A549 (cell line): Measurements from ENCODE around the gene SHBG. TPM values are rescaled to one million over a fixed set of nuclear protein-coding genes. Genes with fewer than 3 reads are reported as not detected.

ENCODE experiments used
- BCL3 ChIP-seq: fragments of >200 bp; sonication (Bioruptor Twin); formaldehyde crosslinking; IDR thresholded peaks from 3 replicates; pipeline ENCODE4 v1.6.1; 2016
- BHLHE40 ChIP-seq: IDR thresholded peaks from 2 replicates; pipeline ENCODE4 v1.6.1; 2012; ENCODE audit warnings: low read depth, low read length, inconsistent platforms
- CBX8 ChIP-seq: fragments of 200-600 bp; sonication (generic); IDR thresholded peaks from 2 replicates; pipeline ENCODE4 v1.6.1; 2016
- CEBPB ChIP-seq, 2 experiments: fragments of >200 bp in 1 of 2; sonication (Bioruptor Twin) in 1 of 2; formaldehyde crosslinking in 1 of 2; IDR thresholded peaks; 2 replicates each; pipeline ENCODE4 v1.6.1; 2012 to 2016
- CHD2 ChIP-seq: fragments of 150-350 bp; IDR thresholded peaks from 2 replicates; pipeline ENCODE4 v1.6.1; 2014; ENCODE audit warnings: low read length; ENCODE audit not compliant: partially characterized antibody
- CHD4 ChIP-seq: fragments of 200-600 bp; sonication (generic); IDR thresholded peaks from 2 replicates; pipeline ENCODE4 v1.6.1; 2016; ENCODE audit warnings: antibody characterized with exemption, mild to moderate bottlenecking, borderline replicate concordance
- EHMT2 ChIP-seq: fragments of 200-600 bp; sonication (generic); IDR thresholded peaks from 2 replicates; pipeline ENCODE4 v1.6.1; 2016; ENCODE audit warnings: antibody characterized with exemption, low read depth, mild to moderate bottlenecking, moderate library complexity
- EP300 ChIP-seq, 2 experiments: fragments of >200 bp; sonication (Bioruptor Twin); formaldehyde crosslinking; IDR thresholded peaks; 2 replicates in 1 of 2; 3 replicates in 1 of 2; pipeline ENCODE4 v1.6.1; 2016 to 2017
- ESRRA ChIP-seq: fragments of 150-350 bp; IDR thresholded peaks from 2 replicates; pipeline ENCODE4 v1.6.1; 2014; ENCODE audit warnings: mild to moderate bottlenecking, low read length, borderline replicate concordance
- FOSB ChIP-seq: fragments of 250-450 bp; sonication (Bioruptor Pico); IDR thresholded peaks from 2 replicates; pipeline ENCODE4 v1.5.0; 2020; ENCODE audit warnings: mild to moderate bottlenecking, moderate library complexity
- FOSL2 ChIP-seq, 2 experiments: fragments of 450-650 bp in 1 of 2; fragments of >200 bp in 1 of 2; sonication (Bioruptor Twin) in 1 of 2; formaldehyde crosslinking; IDR thresholded peaks; 2 replicates each; pipeline versions ENCODE4 v1.5.0 to v1.6.1; 2016 to 2020; ENCODE audit warnings: mild to moderate bottlenecking in 1 of 2, moderate library complexity in 1 of 2
- FOXS1 ChIP-seq: fragments of 250-450 bp; sonication (Bioruptor Pico); IDR thresholded peaks from 2 replicates; pipeline ENCODE4 v1.5.0; 2020; ENCODE audit warnings: mild to moderate bottlenecking, moderate library complexity
- GATA3 ChIP-seq: IDR thresholded peaks from 2 replicates; pipeline ENCODE4 v1.6.1; 2012; ENCODE audit warnings: borderline replicate concordance
- HDAC2 ChIP-seq: fragments of 200-600 bp; sonication (generic); IDR thresholded peaks from 2 replicates; pipeline ENCODE4 v1.6.1; 2016
- HOXA7 ChIP-seq: fragments of 250-450 bp; sonication (Bioruptor Pico); IDR thresholded peaks from 2 replicates; pipeline ENCODE4 v1.5.0; 2020; ENCODE audit warnings: mild to moderate bottlenecking, moderate library complexity
- KDM5A ChIP-seq: fragments of 200-600 bp; sonication (generic); IDR thresholded peaks from 2 replicates; pipeline ENCODE4 v1.6.1; 2016; ENCODE audit warnings: antibody characterized with exemption, mild to moderate bottlenecking
- MAFK ChIP-seq: fragments of 450-650 bp; IDR thresholded peaks from 2 replicates; pipeline ENCODE4 v1.6.1; 2014; ENCODE audit not compliant: partially characterized antibody
- PHF8 ChIP-seq: fragments of 200-600 bp; sonication (generic); IDR thresholded peaks from 2 replicates; pipeline ENCODE4 v1.6.1; 2016; ENCODE audit warnings: low read depth, mild to moderate bottlenecking, antibody characterized with exemption, moderate library complexity, borderline replicate concordance
- POLR2A ChIP-seq: IDR thresholded peaks from 2 replicates; pipeline ENCODE4 v1.6.1; 2012; ENCODE audit warnings: mild to moderate bottlenecking, low read length
- POLR2AphosphoS2 ChIP-seq: conservative IDR thresholded peaks from 2 replicates; pipeline ENCODE4 v1.6.1; 2012; ENCODE audit warnings: low read length, improper control_type of control experiment, inconsistent platforms
- RARB ChIP-seq: fragments of 250-450 bp; sonication (Bioruptor Pico); IDR thresholded peaks from 2 replicates; pipeline ENCODE4 v1.8.0; 2021; ENCODE audit warnings: mild to moderate bottlenecking, moderate library complexity
- RFX5 ChIP-seq: fragments of 450-650 bp; IDR thresholded peaks from 2 replicates; pipeline ENCODE4 v1.7.1; 2014; ENCODE audit warnings: antibody characterized with exemption, mild to moderate bottlenecking, moderate library complexity
- SMC3 ChIP-seq: fragments of >200 bp; sonication (Bioruptor Twin); formaldehyde crosslinking; IDR thresholded peaks from 3 replicates; pipeline ENCODE4 v1.6.1; 2018; ENCODE audit warnings: inconsistent platforms
- TFCP2L1 ChIP-seq: fragments of 250-450 bp; sonication (Bioruptor Pico); IDR thresholded peaks from 2 replicates; pipeline ENCODE4 v1.5.0; 2021; ENCODE audit warnings: mild to moderate bottlenecking
- TP53 ChIP-seq: fragments of 250-450 bp; sonication (Bioruptor Pico); IDR thresholded peaks from 2 replicates; pipeline ENCODE4 v1.5.0; 2021; ENCODE audit warnings: mild to moderate bottlenecking, moderate library complexity
- USF2 ChIP-seq: fragments of 450-650 bp; IDR thresholded peaks from 2 replicates; pipeline ENCODE4 v1.6.1; 2014; ENCODE audit warnings: antibody characterized with exemption
- ZFP36 ChIP-seq: fragments of 450-650 bp; IDR thresholded peaks from 2 replicates; pipeline ENCODE4 v1.6.1; 2014; ENCODE audit warnings: borderline replicate concordance; ENCODE audit not compliant: partially characterized antibody
- ZSCAN20 ChIP-seq: fragments of 250-450 bp; sonication (Bioruptor Pico); IDR thresholded peaks from 2 replicates; pipeline ENCODE4 v1.8.0; 2022; ENCODE audit warnings: mild to moderate bottlenecking, moderate library complexity
- polyA plus RNA-seq, 4 experiments: library from polyadenylated mRNA; depleted of rRNA in 3 of 4; stranded (reverse); fragments of >200 nt; fragmentation: RNase III in 1 of 4; extraction: RNeasy Plus Mini Kit Qiagen cat#74134 plus additional on column Dnase treatment in 1 of 4; gene quantifications; 2 replicates in 3 of 4; 3 replicates in 1 of 4; pipeline ENCODE4 v1.2.3, GENCODE V29; 2011 to 2017
- TF ChIP-seq, protein P1 (sequence below): fragments of 250-450 bp; sonication (Bioruptor Pico); IDR thresholded peaks from 2 replicates; pipeline ENCODE4 v1.5.0; 2020; ENCODE audit warnings: low read depth, mild to moderate bottlenecking, moderate library complexity
- TF ChIP-seq, protein P2 (sequence below): fragments of 200-600 bp; sonication (generic); IDR thresholded peaks from 2 replicates; pipeline ENCODE4 v1.6.1; 2016; ENCODE audit warnings: antibody characterized with exemption, mild to moderate bottlenecking, moderate library complexity
- TF ChIP-seq, protein P3 (sequence below): IDR thresholded peaks from 2 replicates; pipeline ENCODE4 v1.6.1; 2012
- TF ChIP-seq, protein P4 (sequence below): IDR thresholded peaks from 2 replicates; pipeline ENCODE4 v1.6.1; 2012; ENCODE audit warnings: low read depth, borderline replicate concordance
- TF ChIP-seq, protein P5 (sequence below): fragments of >200 bp; sonication (Bioruptor Twin); formaldehyde crosslinking; IDR thresholded peaks from 3 replicates; pipeline ENCODE4 v1.5.1; 2016

Gene SHBG
- polyA plus RNA-seq, 2 of the 4 experiments (the other 2 are of a cell fraction): 0.31 to 0.63 TPM

- TF ChIP-seq HDAC2: no peak
- no peak for TF ChIP-seq ZSCAN20 (CRISPR knock-in tag)
- TF ChIP-seq POLR2A: peak; percentile 77
- peak; percentile 82 for TF ChIP-seq RFX5
- TF ChIP-seq BHLHE40: no peak
- TF ChIP-seq POLR2AphosphoS2: no peak
- no peak for TF ChIP-seq ZFP36
- TF ChIP-seq, protein P1, sequence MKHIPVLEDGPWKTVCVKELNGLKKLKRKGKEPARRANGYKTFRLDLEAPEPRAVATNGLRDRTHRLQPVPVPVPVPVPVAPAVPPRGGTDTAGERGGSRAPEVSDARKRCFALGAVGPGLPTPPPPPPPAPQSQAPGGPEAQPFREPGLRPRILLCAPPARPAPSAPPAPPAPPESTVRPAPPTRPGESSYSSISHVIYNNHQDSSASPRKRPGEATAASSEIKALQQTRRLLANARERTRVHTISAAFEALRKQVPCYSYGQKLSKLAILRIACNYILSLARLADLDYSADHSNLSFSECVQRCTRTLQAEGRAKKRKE: no peak
- TF ChIP-seq TFCP2L1 (CRISPR knock-in tag): no peak
- no peak; the same call in 2 of the 3 replicates for TF ChIP-seq SMC3
- TF ChIP-seq CEBPB (IDR thresholded peaks at IDR 0.05): no peak; a peak in 1 of 4 replicates
- no peak for TF ChIP-seq FOXS1 (CRISPR knock-in tag)
- TF ChIP-seq, protein P2, sequence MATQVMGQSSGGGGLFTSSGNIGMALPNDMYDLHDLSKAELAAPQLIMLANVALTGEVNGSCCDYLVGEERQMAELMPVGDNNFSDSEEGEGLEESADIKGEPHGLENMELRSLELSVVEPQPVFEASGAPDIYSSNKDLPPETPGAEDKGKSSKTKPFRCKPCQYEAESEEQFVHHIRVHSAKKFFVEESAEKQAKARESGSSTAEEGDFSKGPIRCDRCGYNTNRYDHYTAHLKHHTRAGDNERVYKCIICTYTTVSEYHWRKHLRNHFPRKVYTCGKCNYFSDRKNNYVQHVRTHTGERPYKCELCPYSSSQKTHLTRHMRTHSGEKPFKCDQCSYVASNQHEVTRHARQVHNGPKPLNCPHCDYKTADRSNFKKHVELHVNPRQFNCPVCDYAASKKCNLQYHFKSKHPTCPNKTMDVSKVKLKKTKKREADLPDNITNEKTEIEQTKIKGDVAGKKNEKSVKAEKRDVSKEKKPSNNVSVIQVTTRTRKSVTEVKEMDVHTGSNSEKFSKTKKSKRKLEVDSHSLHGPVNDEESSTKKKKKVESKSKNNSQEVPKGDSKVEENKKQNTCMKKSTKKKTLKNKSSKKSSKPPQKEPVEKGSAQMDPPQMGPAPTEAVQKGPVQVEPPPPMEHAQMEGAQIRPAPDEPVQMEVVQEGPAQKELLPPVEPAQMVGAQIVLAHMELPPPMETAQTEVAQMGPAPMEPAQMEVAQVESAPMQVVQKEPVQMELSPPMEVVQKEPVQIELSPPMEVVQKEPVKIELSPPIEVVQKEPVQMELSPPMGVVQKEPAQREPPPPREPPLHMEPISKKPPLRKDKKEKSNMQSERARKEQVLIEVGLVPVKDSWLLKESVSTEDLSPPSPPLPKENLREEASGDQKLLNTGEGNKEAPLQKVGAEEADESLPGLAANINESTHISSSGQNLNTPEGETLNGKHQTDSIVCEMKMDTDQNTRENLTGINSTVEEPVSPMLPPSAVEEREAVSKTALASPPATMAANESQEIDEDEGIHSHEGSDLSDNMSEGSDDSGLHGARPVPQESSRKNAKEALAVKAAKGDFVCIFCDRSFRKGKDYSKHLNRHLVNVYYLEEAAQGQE: no peak
- TF ChIP-seq USF2: no peak
- TF ChIP-seq, protein P3, sequence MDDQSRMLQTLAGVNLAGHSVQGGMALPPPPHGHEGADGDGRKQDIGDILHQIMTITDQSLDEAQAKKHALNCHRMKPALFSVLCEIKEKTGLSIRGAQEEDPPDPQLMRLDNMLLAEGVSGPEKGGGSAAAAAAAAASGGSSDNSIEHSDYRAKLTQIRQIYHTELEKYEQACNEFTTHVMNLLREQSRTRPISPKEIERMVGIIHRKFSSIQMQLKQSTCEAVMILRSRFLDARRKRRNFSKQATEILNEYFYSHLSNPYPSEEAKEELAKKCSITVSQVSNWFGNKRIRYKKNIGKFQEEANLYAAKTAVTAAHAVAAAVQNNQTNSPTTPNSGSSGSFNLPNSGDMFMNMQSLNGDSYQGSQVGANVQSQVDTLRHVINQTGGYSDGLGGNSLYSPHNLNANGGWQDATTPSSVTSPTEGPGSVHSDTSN: 0 out of 2 replicates have a peak, but pooled peaks have one; percentile 16
- TF ChIP-seq HOXA7 (CRISPR knock-in tag): no peak
- no peak for TF ChIP-seq CHD2
- peak; percentile 47 for TF ChIP-seq PHF8
- TF ChIP-seq, protein P4, sequence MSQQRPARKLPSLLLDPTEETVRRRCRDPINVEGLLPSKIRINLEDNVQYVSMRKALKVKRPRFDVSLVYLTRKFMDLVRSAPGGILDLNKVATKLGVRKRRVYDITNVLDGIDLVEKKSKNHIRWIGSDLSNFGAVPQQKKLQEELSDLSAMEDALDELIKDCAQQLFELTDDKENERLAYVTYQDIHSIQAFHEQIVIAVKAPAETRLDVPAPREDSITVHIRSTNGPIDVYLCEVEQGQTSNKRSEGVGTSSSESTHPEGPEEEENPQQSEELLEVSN: no peak
- TF ChIP-seq KDM5A: no peak
- TF ChIP-seq FOSB (CRISPR knock-in tag): no peak
- no peak for TF ChIP-seq GATA3
- TF ChIP-seq ESRRA: no peak
- no peak for TF ChIP-seq RARB (CRISPR knock-in tag)
- no peak for TF ChIP-seq CBX8
- TF ChIP-seq BCL3: 0 out of 3 replicates have a peak, but pooled peaks have one; percentile 51
- no peak for TF ChIP-seq TP53
- TF ChIP-seq, protein P5, sequence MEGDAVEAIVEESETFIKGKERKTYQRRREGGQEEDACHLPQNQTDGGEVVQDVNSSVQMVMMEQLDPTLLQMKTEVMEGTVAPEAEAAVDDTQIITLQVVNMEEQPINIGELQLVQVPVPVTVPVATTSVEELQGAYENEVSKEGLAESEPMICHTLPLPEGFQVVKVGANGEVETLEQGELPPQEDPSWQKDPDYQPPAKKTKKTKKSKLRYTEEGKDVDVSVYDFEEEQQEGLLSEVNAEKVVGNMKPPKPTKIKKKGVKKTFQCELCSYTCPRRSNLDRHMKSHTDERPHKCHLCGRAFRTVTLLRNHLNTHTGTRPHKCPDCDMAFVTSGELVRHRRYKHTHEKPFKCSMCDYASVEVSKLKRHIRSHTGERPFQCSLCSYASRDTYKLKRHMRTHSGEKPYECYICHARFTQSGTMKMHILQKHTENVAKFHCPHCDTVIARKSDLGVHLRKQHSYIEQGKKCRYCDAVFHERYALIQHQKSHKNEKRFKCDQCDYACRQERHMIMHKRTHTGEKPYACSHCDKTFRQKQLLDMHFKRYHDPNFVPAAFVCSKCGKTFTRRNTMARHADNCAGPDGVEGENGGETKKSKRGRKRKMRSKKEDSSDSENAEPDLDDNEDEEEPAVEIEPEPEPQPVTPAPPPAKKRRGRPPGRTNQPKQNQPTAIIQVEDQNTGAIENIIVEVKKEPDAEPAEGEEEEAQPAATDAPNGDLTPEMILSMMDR: peak; percentile 58
- TF ChIP-seq MAFK: no peak
- no peak for TF ChIP-seq FOSL2 (IDR thresholded peaks at IDR 0.05)
- TF ChIP-seq FOSL2 (CRISPR knock-in tag; IDR thresholded peaks at IDR 0.05): no peak
- no peak for TF ChIP-seq CHD4
- no peak for TF ChIP-seq EHMT2
- no peak for TF ChIP-seq EP300 (IDR thresholded peaks at IDR 0.05)
Observed at GRCh38 chr17:7614425-7615264, 15.3 kb upstream of the SHBG start, which contains the start of gene FXR2 (continued).
